HG03442 (cell line): ENCODE data around the gene ZNF385C.

Source experiments
- ATAC-seq: cut with Tn5 transposase; IDR thresholded peaks from one replicate; pipeline ENCODE4 v1.9.1; 2021; ENCODE audit warnings: mild to moderate bottlenecking, moderate library complexity; ENCODE audit not compliant: unreplicated experiment

The ZNF385C gene

GRCh38 chr17:42126836-42127235 is 28.6 kb upstream of the ZNF385C start:
- ATAC-seq: no peak

DNA sequence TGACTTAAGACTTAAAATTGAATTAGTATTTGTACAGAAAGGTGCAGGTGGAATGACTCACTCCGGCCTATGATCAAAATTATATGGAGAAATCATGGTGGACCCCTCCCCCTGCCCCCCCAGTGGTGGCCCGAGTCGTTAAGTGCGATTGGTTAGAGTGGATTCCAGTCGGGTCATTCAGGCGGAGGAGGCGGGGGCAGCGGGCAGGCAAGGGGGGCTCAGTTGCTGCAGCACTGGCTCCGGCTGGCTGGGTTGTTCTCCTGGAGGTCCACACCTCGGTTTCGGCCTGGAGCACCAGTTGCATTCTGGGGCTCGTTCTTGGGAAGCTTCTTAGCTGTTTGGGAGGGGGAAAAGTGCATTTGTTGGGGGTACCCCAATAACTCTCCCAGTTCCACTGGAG is 27.3 kb upstream of the ZNF385C start:
- ATAC-seq: no peak

DNA sequence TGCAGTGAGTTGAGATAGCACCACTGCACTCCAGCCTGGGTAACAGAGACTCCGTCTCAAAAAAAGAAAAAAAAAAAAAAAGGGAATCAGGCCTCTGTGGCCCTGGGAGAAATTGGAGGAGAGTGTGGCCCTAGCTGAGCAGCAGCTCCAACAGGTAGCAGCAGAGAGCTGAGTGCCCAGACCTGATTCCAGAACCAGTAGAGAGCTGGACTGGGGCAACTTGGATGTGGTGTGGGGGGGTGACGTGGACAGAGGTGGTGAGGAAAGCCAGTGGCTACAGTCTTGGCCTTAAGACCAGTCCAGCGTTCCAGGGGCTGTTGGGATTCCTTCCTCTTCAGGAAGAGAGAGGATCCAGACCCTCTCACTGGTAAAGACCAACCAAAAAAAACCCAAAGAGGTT is 26.0 kb upstream of the ZNF385C start:
- ATAC-seq: no peak

DNA sequence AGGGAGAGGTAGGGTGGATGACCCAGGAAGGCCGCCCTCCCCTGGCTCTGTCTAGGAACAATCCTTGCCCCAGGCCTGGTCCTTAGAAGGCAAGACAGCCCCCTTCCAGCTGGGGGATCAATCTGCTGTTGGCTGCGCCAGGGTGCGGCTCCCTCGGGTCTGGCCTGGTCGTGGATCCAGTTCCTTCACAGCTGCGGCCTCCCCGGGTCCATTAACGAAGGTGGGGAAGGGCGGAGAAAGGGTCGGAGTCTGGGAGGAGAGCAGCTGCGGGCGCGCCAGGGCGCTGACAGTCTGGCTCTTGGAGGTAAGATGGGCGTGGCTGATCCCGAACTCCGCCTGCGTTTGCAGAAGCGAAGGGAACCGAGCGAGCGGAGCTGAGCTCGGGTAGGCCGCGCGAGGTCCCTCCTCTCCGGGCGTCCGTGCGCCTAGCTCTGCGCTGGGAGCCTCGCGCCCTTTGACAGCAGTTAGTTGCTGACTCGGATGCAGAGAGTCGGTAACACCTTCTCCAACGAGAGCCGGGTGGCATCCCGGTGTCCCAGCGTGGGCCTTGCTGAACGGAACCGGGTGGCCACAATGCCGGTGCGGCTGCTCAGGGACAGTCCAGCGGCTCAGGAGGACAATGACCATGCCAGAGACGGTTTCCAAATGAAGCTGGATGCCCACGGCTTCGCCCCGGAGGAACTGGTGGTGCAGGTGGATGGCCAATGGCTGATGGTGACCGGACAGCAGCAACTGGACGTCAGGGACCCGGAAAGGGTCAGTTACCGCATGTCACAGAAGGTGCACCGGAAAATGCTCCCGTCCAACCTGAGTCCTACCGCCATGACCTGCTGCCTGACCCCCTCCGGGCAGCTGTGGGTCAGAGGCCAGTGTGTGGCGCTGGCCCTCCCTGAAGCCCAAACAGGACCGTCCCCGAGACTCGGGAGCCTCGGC is 24.4 kb upstream of the ZNF385C start, which contains the start of gene HSPB9:
Gene HSPB9, plus strand, starts transcription at position 434 of the 933 bp plus-strand sequence. Its CDS starts 47 bp downstream, at position 481.
- no peak for ATAC-seq

GRCh38 chr17:42120770-42121769 is 22.8 kb upstream of the ZNF385C start, which contains the start of gene KAT2A:
Gene KAT2A (minus strand): TSS chr17:42121367. CDS start chr17:42121304, 63 bp downstream.
- no peak for ATAC-seq

DNA sequence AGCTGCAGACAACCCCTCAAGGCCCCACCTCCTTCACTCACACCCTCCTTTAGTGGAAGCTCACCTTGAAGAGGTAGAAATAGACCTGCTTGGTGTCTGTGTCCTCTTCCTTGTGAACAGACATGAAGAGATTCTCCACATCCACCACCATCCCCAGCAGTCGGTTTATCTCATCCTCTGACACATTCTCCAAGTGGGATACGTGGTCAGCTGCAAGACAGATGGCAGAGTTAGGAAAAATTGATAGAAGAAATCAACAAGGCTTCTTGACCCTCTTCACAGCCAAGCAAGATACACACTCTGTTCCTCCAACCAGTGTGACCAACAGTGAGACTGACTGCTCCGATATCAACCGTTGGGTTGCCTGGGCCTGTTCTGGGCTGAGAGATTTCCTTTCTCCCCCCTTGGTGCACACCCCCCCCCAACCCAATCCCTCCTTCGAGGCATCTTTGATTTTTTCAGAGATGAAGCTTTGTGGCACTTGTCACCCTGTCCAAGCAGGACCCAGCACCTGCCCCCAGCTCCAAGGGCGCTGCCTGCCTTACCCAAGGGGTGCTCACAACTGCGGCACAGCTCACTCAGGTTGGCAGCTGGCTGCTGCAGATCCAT is 22.0 kb upstream of the ZNF385C start:
- ATAC-seq: no peak

GRCh38 chr17:42119301-42119700 is 21.0 kb upstream of the ZNF385C start:
- no peak for ATAC-seq

GRCh38 chr17:42118545-42118944 is 20.3 kb upstream of the ZNF385C start:
- ATAC-seq: no peak

- ATAC-seq: no peak
These were observed 19.8 kb upstream of the ZNF385C start for GRCh38 chr17:42118126-42118510.

DNA sequence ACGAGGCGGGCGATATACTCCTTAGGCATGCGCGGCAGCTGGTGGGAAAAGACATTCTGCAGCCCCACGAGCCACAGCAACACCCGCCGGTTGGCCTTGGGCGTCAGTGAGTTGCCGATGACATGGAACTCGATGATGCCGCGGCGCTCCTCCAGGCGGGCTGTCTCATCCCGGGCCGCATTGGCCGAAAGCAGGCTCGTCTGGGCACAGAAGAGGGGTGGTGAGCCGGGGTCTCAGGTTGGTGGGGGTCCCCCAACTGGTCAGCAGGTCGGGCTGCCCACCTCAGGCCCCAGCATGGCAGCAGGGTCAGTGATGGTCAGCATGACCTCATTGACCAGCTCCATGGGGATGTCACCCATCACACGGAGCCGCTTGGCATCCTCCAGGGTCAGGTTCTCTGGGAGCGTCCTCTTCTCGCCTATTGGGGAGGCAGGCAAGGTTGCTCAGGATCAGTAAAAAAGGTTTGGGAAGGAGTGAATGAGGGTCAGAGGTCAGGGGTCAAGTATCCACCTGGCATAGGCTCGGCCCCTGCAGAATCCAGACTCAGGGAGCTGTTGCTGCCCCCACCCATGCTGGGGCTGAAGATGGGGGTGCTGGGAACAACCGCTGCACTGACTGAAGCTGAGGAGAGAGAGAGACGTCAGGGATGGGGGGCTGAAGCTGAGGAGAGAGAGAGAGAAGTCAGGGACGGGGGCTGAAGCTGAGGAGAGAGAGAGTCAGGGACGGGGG is 19.3 kb upstream of the ZNF385C start:
- no peak for ATAC-seq

DNA sequence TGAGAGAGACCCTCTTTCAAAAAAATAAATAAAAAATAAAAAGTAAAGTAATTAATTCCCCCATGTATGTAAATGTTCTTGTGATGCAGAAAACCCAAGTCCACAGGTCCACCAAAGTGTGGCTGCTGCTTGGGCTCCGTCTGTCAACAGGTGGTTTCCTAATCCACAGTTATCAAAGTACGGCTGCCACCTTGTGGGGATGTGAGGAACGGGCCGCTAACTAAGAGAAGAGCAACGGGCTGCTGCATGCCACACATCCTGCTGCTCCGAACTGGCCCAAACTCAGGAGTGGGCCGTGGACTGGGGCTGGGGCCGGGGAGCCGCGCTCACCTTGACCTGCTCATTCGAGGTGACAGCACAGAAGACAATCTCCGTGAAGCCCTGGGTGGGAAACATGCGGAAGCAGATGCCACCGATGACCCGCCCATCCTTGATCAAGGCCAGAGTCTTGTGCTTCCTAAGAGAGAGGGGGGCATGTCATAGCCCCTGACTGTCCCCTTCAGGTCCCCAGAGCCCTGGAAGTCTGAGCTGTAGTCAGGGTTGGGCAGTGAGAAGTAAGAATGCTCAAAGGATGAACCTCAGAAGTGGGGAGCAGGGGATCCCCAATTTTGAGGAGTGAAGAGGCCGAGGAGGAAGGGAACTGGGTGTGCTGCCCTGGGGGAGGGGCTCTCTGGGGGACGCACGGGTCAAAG is 18.6 kb upstream of the ZNF385C start:
- ATAC-seq: no peak

DNA sequence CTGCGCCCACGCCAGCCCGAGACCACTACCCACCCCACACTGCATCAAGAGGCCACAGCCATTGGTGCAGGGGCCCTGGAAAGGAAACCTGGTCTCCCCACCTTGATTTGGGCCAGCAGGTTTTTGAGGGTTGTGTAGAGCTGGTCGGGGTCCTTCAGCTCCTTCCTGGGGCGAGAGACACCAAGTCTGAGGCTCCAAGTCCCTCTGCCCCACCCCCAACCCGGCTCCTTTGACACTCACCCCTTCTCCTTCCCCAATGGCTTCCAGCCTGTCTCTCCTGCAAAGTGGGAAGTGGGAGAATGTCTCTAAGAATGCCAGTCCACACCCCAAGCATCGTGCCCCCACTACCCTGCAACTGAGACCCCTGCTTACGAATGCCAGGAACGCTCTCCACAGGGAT is 15.8 kb upstream of the ZNF385C start:
- ATAC-seq: no peak

DNA sequence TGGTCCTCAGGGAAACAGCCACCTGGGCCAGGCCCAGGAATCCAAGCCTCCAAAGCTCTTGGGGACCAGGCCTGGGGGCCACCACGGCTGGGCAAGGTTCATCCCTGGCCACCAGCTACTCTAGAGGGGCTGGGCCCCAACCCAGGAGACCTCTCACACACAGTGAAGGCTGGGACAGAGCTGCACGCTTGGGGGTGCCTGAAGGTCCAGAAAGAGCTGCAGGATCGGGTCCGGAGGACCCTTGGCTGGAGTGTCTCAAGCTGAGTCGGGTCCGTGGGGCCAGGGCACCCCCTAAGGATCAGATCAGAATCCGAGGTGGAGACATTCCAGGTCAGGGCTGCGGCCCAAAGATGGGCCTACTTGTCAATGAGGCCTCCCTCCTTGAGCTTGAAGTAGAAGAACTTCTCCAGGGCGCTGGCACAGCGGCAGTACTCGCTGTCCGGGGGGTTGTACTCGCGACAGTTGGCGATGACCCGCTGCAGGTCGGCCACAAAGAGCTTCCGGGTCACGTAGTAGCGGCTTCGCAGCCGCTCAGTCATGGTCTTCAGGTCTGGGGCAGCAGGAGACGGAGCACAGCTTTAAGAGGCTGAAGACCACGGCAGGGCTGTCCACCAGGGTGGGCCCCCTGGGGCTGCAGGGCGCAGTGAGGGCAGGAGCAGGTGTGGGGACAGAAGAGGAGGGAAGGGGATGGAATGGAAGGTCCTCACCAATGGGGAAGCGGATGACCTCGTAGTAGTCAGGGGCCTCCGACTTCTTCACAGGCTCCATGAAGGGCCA is 15.2 kb upstream of the ZNF385C start:
- ATAC-seq: no peak

DNA sequence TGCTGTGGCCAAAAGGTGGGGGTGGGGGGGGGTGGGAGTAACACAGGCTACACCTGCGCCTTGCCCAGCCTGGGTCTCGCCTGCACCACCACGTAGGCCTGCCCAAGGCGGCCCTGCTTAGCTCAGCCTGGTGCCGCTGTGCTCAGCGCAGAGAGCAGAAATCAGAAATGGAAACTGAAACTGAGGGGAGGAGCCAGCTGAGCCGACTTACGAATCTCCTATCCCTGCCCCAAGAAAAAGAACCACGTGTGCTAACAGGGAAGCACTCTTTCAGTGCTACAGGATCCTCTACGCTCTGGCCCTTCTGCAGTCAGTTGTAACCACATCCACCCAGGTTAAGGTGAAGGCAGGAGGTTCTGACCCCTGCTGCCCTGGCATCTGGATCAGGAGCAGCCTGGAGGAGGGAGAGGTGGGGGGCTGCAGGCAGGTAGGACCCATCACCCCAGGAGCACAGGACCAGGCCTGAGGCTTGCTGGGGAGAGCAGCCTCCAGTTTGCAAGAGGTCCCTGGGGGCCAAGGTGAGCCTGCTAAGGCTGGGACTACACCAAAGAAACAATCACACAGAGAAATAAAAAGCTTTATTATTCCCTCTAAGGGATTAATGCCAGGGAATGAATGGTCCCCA is 14.4 kb upstream of the ZNF385C start, which contains the start of gene DHX58:
Gene DHX58, minus strand, starts transcription at position 163 of the 625 bp plus-strand sequence. CDS start 822 bp downstream, outside the sequence.
- peak; percentile 65 for ATAC-seq

- ATAC-seq: no peak
These were observed 13.7 kb upstream of the ZNF385C start for GRCh38 chr17:42111871-42112551.

- no peak for ATAC-seq
These were observed 13.0 kb upstream of the ZNF385C start for GRCh38 chr17:42111265-42111636.
